Activated naive CD4-positive, alpha-beta T cell treated with anti-CD3 and anti-CD28 coated beads, Interleukin-2, amount 10 ng/mL, durations not matched to agents 7 days and 5 days (primary cell): ENCODE measurements around the gene NKX1-1.

ENCODE experiments used
- CTCF ChIA-PET: fragments of 350-600 bp; sonication (Branson Sonifier 250); formaldehyde crosslinking; loops from one replicate; lab custom pipeline; 2021; ENCODE audit warnings: antibody characterized with exemption; lab: Charles Lee
- DNase-seq: peaks from one replicate; pipeline ENCODE4 v3.0.0-alpha.2; 2020
- H3K27ac Mint-ChIP-seq: one replicate; pipeline ENCODE4 v1.8.0; 2021; ENCODE audit warnings: mild to moderate bottlenecking, moderate library complexity, mixed read lengths
- H3K27me3 Mint-ChIP-seq: one replicate; pipeline ENCODE4 v1.8.0; 2021; ENCODE audit warnings: mild to moderate bottlenecking, mixed read lengths
- H3K36me3 Mint-ChIP-seq: one replicate; pipeline ENCODE4 v1.8.0; 2021; ENCODE audit warnings: mixed read lengths
- H3K4me1 Mint-ChIP-seq: one replicate; pipeline ENCODE4 v1.8.0; 2021; ENCODE audit warnings: mixed read lengths
- H3K4me3 Mint-ChIP-seq: one replicate; pipeline ENCODE4 v1.8.0; 2021; ENCODE audit warnings: mild to moderate bottlenecking, moderate library complexity, mixed read lengths
- H3K9me3 Mint-ChIP-seq: one replicate; pipeline ENCODE4 v1.8.0; 2021; ENCODE audit warnings: mixed read lengths

The NKX1-1 gene

DNA sequence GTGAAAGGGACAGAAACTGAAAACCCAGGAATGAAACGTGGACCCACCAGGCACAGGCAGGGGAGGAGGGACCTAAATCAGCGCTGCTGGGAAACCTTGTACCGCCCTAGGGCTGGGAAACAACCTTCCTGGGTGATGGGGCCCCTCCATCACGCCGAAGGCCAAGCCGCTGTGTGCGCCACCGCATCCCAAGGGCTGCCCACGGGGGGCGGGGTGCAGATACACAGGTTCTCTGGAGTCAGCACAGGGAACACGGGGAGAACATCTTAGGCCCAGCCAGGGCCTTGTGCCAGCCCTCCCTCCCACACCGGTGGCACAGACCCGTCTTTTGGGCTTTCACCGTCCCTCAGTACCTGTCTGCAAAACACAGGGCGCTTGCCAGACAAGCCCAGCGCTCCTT lies 46.3 kb downstream of the NKX1-1 start:
- Mint-ChIP-seq H3K27me3 (no peaks in the 10 kb centered on the region), H3K27ac (no peak overlapping the region), H3K9me3 (no peaks in the 10 kb centered on the region), H3K4me1 (no peaks in the 10 kb centered on the region), H3K4me3 (no peak overlapping the region), H3K36me3 (no peaks in the 10 kb centered on the region)
- CTCF ChIA-PET, result no interaction called here
- no peak for DNase-seq

DNA sequence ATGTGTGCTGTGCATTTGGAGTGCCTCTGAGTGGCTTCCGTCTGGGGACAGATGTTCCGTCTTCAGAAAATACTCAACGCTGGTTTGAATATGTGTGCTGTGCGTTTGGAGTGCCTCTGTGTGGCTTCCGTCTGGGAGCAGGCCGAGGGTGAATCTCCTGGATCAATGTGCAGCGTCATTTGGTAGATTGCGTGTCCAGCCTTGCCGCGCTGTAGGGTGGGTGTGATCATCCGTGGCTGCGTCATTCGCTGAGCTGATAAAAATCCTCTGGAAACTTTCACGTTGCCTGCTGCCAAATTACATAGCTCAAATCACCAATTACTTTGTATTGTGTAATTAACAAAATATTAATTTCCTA lies 47.1 kb downstream of the NKX1-1 start:
- H3K36me3 Mint-ChIP-seq, result no peaks in the 10 kb centered on the region
- no peaks in the 10 kb centered on the region for H3K27me3 Mint-ChIP-seq
- no peaks in the 10 kb centered on the region for H3K9me3 Mint-ChIP-seq
- no peak for DNase-seq
- H3K27ac Mint-ChIP-seq, result no peak overlapping the region
- no peaks in the 10 kb centered on the region for H3K4me1 Mint-ChIP-seq
- H3K4me3 Mint-ChIP-seq, result no peak overlapping the region
- CTCF ChIA-PET, result no interaction called here

DNA sequence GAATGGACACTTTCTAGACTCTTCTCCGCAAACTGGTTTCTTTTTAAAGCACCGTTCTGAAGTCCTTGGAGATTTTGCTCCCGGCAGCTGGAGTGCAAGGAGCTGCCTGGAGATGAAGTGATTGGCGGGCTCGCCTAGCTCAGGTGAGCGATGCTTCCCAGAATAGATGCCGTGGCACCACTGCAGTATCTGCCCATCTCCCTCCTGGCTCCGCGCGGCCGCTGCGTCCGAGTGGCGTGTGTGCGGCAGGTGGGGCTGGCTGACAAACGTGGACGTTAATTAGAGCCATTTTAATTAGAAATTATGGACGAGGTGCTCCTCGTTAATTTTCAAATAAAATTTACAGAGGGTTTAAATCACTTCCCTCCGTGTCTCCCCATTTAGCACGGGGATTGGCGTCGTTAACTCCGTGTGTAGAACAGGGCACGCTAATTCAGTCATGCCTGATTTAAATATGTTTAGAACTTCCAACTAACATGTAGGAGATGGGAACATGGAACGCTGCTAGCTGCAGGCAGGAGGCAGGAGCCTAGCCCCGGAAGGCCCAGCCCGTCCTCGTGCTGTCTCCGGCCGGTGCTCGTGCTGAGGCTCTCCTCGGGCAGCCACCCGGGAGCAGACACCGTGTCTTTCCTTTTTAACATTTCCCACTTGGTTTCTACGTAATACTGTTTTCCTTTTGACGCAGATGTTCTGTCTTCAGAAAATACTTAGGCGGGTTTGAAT lies 47.7 kb downstream of the NKX1-1 start:
- H3K36me3 Mint-ChIP-seq, result no peaks in the 10 kb centered on the region
- no peaks in the 10 kb centered on the region for H3K27me3 Mint-ChIP-seq
- no peak overlapping the region for H3K27ac Mint-ChIP-seq
- no peak overlapping the region for H3K4me3 Mint-ChIP-seq
- DNase-seq, result no peak
- H3K9me3 Mint-ChIP-seq, result no peaks in the 10 kb centered on the region
- H3K4me1 Mint-ChIP-seq, result no peaks in the 10 kb centered on the region
- CTCF ChIA-PET, result no interaction called here

DNA sequence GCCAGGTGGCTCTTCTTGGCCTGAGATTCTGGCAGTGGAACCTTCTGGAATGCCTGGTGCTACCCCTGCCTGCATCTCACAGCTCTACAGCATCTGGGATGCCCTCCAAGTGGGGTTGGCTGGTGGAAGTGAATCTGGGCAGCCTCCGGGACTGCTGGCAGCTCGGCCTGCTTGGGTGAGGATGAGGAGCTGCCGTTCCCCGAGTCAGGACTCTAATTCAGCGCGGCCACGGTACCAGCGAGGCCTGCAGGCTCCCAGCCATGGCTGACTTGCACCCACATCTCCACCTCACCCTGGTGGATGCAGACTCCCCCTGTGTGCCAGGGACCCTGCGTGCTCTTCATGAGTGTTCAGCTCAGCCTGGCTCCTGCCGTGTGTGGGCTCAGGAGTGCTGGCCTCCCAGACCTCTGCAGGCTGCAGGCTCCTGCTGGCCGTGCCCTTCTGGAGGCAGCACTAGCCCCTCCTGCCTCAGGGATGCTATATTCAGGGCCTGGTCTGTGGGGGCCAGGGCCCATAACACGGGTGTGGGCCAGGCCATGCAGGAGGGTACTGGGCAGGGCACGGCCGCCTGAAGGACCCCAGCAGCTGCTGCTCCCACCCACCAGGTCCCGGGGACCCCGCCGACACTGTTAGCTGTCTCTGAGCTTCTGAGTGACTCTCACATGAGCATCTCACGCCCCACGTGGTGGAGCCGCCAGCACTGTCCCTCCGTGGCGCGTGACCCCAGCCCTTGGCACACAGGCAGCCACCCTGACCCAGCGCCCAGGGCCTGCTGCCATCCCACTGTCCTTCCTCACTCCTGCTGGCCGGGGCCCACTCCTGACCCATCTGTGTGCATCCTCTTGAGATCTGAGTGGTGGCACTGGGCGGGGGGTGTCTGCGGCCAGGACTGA lies 48.6 kb downstream of the NKX1-1 start:
- no peaks in the 10 kb centered on the region for H3K27me3 Mint-ChIP-seq
- no peak overlapping the region for H3K27ac Mint-ChIP-seq
- no peaks in the 10 kb centered on the region for H3K36me3 Mint-ChIP-seq
- CTCF ChIA-PET, result interaction anchor here (0.5 to 1.2 kb wide), 2 partner anchors 9 to 272 kb away, joined by 3 read pairs; no protein-coding TSS in a partner anchor
- no peak overlapping the region for H3K4me3 Mint-ChIP-seq
- DNase-seq, result no peak
- no peaks in the 10 kb centered on the region for H3K4me1 Mint-ChIP-seq
- no peaks in the 10 kb centered on the region for H3K9me3 Mint-ChIP-seq

DNA sequence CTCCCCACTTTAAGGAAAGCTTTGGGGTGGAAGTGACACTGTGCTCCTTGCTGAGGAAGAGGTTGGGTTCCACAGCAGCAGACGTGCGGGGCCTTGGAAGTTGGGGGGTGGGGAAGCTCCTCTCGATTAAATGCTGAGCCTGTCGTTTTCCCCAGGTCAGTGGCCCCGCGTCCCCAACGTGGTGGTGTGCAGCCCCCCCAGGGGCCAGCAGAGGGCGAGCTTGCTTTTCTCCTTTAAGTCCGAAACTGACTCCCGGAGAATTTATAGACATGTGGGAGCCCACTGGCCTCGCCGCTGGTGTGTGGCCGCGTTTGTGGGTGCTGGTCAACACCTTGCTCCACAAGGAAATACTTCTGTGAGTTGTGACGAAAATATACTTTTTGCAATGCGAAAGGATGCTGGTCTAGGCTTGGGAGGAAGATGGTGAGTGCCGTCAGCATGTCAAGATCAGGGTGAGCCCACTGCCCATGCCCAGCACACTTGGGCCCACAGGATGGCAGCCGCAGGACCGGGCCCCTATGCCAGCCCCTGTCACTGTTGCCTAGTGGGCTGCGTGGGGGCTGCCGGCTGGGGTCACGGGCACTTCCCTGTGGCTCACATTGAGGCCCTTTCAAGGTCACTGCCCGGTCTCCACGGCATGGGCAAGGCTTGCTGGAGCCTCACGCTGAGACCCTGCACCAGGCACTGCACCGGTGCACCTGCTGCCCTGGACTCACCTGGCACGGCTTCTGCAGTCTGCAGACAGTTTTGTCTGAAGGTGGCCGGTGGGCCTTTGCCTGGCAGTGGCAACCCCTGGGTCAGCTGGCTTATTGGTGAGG lies 49.9 kb downstream of the NKX1-1 start:
- CTCF ChIA-PET, result interaction anchor here (0.6 to 1.5 kb wide), 12 partner anchors 9 to 614 kb away, joined by 3 to 6 read pairs (median 4); partner anchors contain the start of gene MAEA
- peak; percentile 56 for DNase-seq
- peaks cover 6% of the 10 kb centered on the region for H3K4me1 Mint-ChIP-seq
- H3K27ac Mint-ChIP-seq, result no peak overlapping the region
- H3K4me3 Mint-ChIP-seq, result no peak overlapping the region
- no peaks in the 10 kb centered on the region for H3K27me3 Mint-ChIP-seq
- no peaks in the 10 kb centered on the region for H3K9me3 Mint-ChIP-seq
- peaks cover 4% of the 10 kb centered on the region for H3K36me3 Mint-ChIP-seq

DNA sequence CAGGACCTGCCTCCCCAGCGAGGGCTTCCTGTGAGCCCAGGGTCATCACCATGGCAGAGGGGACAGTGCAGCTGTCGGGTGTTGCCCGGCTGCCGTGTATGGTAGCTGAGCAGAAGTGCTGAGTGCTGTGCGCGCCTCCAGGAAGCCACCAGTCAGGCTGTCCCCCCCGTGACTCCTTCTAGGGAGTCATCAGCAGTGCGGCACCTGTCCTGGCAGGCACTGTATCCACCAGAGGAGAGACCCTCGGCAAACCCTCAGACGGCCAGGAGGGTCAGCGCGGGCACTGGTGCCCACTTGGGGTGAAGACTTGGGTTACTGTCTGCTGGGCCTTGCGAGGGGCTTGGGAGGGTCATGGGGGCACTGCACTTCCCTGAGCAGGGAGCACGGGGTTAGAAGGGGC lies 50.9 kb downstream of the NKX1-1 start:
- no peaks in the 10 kb centered on the region for H3K27me3 Mint-ChIP-seq
- H3K27ac Mint-ChIP-seq, result no peak overlapping the region
- CTCF ChIA-PET, result interaction anchor here (0.6 to 3.6 kb wide), 10 partner anchors 13 to 613 kb away, joined by 3 to 17 read pairs (median 4); partner anchors contain the start of gene MAEA
- H3K9me3 Mint-ChIP-seq, result no peaks in the 10 kb centered on the region
- H3K36me3 Mint-ChIP-seq, result peaks cover 5% of the 10 kb centered on the region
- peaks cover 12% of the 10 kb centered on the region for H3K4me1 Mint-ChIP-seq
- H3K4me3 Mint-ChIP-seq, result no peak overlapping the region
- no peak for DNase-seq

DNA sequence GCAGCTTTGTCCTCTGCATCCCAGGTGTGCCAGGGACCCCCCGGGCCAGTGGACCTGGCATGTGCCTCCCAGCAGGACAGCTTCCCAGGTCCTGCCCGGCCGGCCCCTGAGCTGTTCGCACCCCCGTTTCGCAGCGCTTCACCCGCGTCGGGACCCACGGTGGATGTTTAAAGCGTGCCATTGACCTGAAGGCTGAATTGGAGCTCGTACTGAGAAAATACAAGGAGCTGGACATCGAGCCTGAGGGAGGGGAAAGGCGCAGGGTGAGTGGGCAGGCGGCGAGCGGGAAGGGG lies 51.3 kb downstream of the NKX1-1 start:
- Mint-ChIP-seq H3K27me3 (no peaks in the 10 kb centered on the region), H3K27ac (no peak overlapping the region), H3K9me3 (no peaks in the 10 kb centered on the region), H3K4me3 (no peak overlapping the region), H3K36me3 (peaks cover 6% of the 10 kb centered on the region), H3K4me1 (peaks cover 14% of the 10 kb centered on the region)
- no peak for DNase-seq
- CTCF ChIA-PET, result interaction anchor here (1.5 to 3.6 kb wide), 6 partner anchors 171 to 613 kb away, joined by 3 to 17 read pairs (median 6); no protein-coding TSS in a partner anchor

DNA sequence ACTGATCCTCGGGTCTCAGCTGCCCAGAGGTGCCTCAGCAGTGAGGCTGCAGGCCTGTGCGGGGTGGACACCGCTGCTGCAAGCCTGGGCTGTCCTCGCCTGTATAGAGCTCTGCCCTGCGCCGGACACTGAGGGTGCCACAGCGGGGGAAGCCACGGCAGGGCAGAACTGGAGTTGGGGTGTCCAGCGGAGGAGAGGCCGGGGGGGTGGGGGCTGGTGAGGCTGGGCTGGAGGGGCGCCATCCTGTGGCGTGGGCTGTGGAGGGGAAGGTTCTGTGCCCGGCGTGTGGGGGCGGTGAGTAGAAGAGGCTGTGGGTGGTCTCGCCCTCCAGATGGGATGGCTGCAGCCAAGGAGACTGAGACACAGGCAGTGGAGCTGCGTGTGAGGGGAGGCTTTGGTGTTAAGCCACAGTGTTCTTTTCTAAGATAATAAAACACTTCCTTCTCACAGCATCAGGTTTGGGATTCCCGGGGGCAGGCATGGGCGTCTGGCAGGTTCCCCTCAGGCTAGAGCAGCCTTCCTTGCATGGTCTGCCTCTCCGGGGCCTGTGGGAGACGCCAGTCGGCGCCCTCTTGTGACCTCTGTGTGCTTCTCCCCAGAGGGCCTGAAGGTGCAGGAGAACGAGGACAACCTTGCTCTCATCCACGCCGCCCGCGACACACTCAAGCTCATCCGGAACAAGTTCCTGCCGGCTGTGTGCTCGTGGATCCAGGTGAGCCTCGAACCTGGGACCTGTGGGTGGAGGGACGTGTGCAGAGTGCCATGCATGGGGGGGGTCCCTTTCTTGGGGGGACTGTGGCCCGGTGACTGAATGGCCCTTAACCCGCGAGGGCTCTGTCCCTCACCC lies 51.9 kb downstream of the NKX1-1 start:
- Mint-ChIP-seq H3K27me3 (no peaks in the 10 kb centered on the region), H3K36me3 (peaks cover 6% of the 10 kb centered on the region), H3K4me1 (peaks cover 17% of the 10 kb centered on the region), H3K9me3 (no peaks in the 10 kb centered on the region), H3K27ac (no peak overlapping the region), H3K4me3 (no peak overlapping the region)
- no peak for DNase-seq
- CTCF ChIA-PET, result interaction anchor here (1.1 to 3.6 kb wide), 5 partner anchors 11 to 275 kb away, joined by 3 to 17 read pairs (median 6); no protein-coding TSS in a partner anchor

DNA sequence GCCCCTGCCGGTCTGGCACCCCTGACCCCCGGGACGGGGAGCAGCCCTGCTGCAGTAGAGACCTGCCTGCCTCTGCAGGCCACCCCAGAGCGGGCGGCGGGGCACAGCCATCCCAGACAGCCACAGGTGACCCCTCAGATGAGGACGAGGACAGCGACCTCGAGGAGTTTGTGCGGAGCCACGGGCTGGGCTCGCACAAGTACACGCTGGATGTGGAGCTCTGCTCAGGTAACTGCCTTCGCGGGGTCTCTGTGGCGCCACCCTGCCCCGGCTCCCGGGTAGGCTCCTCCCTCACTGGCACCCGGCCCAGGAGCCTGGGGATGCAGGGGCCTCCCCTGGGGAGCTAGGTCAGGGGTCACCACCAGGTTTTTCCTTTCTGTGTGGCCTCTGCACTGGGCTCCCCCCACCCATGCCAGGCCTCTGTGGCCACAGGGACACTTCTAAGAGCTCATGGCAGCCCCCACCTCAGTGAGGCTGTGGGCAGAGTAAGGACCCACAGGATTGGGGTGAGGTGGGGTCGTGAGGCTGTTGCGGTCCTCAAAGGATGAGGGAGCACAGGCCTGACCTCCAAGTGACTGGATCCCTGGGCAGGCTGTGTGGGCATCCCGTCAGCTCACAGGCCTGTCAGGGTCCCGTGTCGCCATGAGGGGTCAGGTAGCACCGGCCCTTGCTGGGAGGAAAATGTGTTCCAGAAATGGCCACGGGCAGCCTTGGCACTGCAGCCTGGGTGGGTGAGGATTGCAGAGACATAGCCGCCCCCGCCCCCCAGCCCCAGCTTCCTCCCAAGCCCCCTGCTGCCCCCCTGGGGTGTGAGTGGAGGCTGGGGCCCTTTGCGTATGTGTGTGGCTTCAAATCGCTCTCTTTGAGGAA lies 52.8 kb downstream of the NKX1-1 start:
- H3K36me3 Mint-ChIP-seq, result peaks cover 6% of the 10 kb centered on the region
- no peak overlapping the region for H3K27ac Mint-ChIP-seq
- no peak for DNase-seq
- no peaks in the 10 kb centered on the region for H3K9me3 Mint-ChIP-seq
- CTCF ChIA-PET, result interaction anchor here (1.0 to 3.6 kb wide), 8 partner anchors 12 to 279 kb away, joined by 3 to 17 read pairs (median 6); no protein-coding TSS in a partner anchor
- H3K27me3 Mint-ChIP-seq, result no peaks in the 10 kb centered on the region
- H3K4me1 Mint-ChIP-seq, result peaks cover 25% of the 10 kb centered on the region
- H3K4me3 Mint-ChIP-seq, result no peak overlapping the region
